Measurements from ENCODE around the gene CELA2A. TPM values are rescaled to one million over a fixed set of nuclear protein-coding genes. Genes with fewer than 3 reads are reported as not detected.
"Not testable (repeated sequence)": the region's sequence is repeated elsewhere in the genome, so short reads cannot be mapped to it uniquely, and the experiment has no call there.

The CELA2A gene
- total and polyA plus RNA-seq, 7 donors: 0.10 to 2.1 TPM; not detected in 5

- ATAC-seq (peak; percentile 75 to 80 (median 78)), DNase-seq (peak; percentile 63 to 82)
- Histone ChIP-seq H3K9me3 (no peaks in the 10 kb centered on the region), H3K4me1 (no peaks in the 10 kb centered on the region), H3K27ac (no peak overlapping the region), H3K36me3 (ENCODE audit: insufficient read depth in 1 of 2, low read depth in 1 of 2) (no peaks in the 10 kb centered on the region), H3K27me3 (ENCODE audit: insufficient read depth in 3 of 3, low read length in 2 of 3) (no peaks in the 10 kb centered on the region), H3K4me3 (no peak overlapping the region)
- intact Hi-C loops (cut with DNase I): loop anchor here in 1 of 2 donors (1.0 to 10.0 kb wide), 2 partner anchors 107 to 306 kb away; no protein-coding TSS in a partner anchor
- 61 to 65% (median 64%) methylated on average over 19 of the region's 19 CpGs for WGBS, 3 donors
- TF ChIP-seq CTCF (IDR thresholded peaks at IDR 0.05): peak; percentile 97
These were observed 25.6 kb upstream of the CELA2A start for GRCh38 chr1:15430787-15431570.

GRCh38 chr1:15431571-15431948 is 25.0 kb upstream of the CELA2A start:
- WGBS, 3 donors: 64 to 74% (median 68%) methylated on average over 4 of the region's 4 CpGs

GRCh38 chr1:15432324-15432723 is 24.2 kb upstream of the CELA2A start:
- Histone ChIP-seq H3K9me3 (no peaks in the 10 kb centered on the region), H3K27ac (no peak overlapping the region), H3K4me1 (no peaks in the 10 kb centered on the region), H3K27me3 (ENCODE audit: insufficient read depth in 3 of 3, low read length in 2 of 3) (no peaks in the 10 kb centered on the region), H3K36me3 (ENCODE audit: insufficient read depth in 1 of 2, low read depth in 1 of 2) (no peaks in the 10 kb centered on the region), H3K4me3 (no peak overlapping the region)
- 19 to 34% (median 23%) methylated on average over 9 of the region's 9 CpGs for WGBS, 3 donors
- intact Hi-C loops (cut with DNase I): loop anchor here in 1 of 2 donors (10.0 kb wide), 1 partner anchor 308 kb away; no protein-coding TSS in a partner anchor
- TF ChIP-seq CTCF (IDR thresholded peaks at IDR 0.05): no peak
- DNase-seq (no peak), ATAC-seq (peak in 1 of 4 donors; percentile 31)

More at GRCh38 chr1:15431571-15431948, 25.0 kb upstream of the CELA2A start:
- ATAC-seq (no peak), DNase-seq (no peak)
- Histone ChIP-seq H3K9me3 (no peaks in the 10 kb centered on the region), H3K27ac (no peak overlapping the region), H3K4me3 (no peak overlapping the region), H3K36me3 (ENCODE audit: insufficient read depth in 1 of 2, low read depth in 1 of 2) (no peaks in the 10 kb centered on the region), H3K4me1 (no peaks in the 10 kb centered on the region), H3K27me3 (ENCODE audit: insufficient read depth in 3 of 3, low read length in 2 of 3) (no peaks in the 10 kb centered on the region)
- no peak for TF ChIP-seq CTCF (IDR thresholded peaks at IDR 0.05)
- intact Hi-C loops (cut with DNase I): loop anchor here in 1 of 2 donors (1.0 to 10.0 kb wide), 2 partner anchors 107 to 307 kb away; no protein-coding TSS in a partner anchor

GRCh38 chr1:15433471-15433870 is 23.1 kb upstream of the CELA2A start:
- 86 to 90% (median 87%) methylated on average over 9 of the region's 9 CpGs for WGBS, 3 donors
- intact Hi-C loops (cut with DNase I): loop anchor here in 1 of 2 donors (10.0 kb wide), 1 partner anchor 309 kb away; no protein-coding TSS in a partner anchor
- no peak for TF ChIP-seq CTCF (IDR thresholded peaks at IDR 0.05)
- DNase-seq (no peak), ATAC-seq (no peak)
- Histone ChIP-seq H3K36me3 (ENCODE audit: insufficient read depth in 1 of 2, low read depth in 1 of 2) (no peaks in the 10 kb centered on the region), H3K9me3 (no peaks in the 10 kb centered on the region), H3K4me3 (no peak overlapping the region), H3K4me1 (no peaks in the 10 kb centered on the region), H3K27me3 (ENCODE audit: insufficient read depth in 3 of 3, low read length in 2 of 3) (no peaks in the 10 kb centered on the region), H3K27ac (no peak overlapping the region)

- not testable (repeated sequence) for H3K27ac ChIP-seq; DNase-seq; H3K4me1 ChIP-seq; ATAC-seq; H3K27me3 ChIP-seq (ENCODE audit: insufficient read depth in 3 of 3, low read length in 2 of 3); H3K4me3 ChIP-seq; H3K9me3 ChIP-seq; H3K36me3 ChIP-seq (ENCODE audit: insufficient read depth in 1 of 2, low read depth in 1 of 2)
- WGBS, 3 donors: 73 to 78% (median 78%) methylated on average over 8 of the region's 8 CpGs
- intact Hi-C loops (cut with DNase I): loop anchor here in 1 of 2 donors (10.0 kb wide), 1 partner anchor 310 kb away; no protein-coding TSS in a partner anchor
These were observed 21.8 kb upstream of the CELA2A start for GRCh38 chr1:15434739-15435138.
